ENCODE measurements around the gene FLNA.

Gene FLNA

DNA sequence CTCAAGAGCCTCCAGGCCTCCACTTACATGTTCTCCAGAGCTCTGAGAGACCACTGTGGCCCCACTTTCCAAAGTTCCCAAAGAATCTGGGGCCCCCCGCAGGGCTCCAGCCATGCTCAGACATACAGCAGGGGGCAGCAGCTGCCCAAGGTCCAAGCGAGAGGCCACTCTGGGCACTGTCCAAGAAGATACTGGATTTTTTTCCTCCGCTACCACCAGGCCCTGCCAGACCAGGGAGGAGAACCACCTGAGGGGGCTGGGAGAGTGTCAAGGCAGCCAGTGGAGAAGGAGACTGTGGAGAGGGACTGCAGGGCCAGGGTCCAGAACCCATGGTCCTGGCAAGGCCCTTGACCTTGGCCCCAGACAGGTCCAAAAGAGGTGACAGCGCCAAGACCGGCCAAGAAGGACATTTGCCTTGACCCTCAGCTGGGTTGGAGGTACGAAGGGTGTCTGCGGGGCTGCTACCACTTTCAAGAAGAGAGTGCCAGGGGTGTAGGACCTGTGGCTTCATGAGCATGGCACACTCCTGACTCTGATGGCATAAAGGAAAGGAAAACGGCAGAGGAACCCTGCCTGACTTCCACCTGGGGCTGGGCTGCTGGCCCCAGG lies 10.0 kb upstream of the FLNA start:
- no peak for TF ChIP-seq ZNF274 (IDR thresholded peaks at IDR 0.05; ENCODE audit: low read depth, low read length)
- no peak overlapping the region for H3K4me3 ChIP-seq (ENCODE audit: low read length)

DNA sequence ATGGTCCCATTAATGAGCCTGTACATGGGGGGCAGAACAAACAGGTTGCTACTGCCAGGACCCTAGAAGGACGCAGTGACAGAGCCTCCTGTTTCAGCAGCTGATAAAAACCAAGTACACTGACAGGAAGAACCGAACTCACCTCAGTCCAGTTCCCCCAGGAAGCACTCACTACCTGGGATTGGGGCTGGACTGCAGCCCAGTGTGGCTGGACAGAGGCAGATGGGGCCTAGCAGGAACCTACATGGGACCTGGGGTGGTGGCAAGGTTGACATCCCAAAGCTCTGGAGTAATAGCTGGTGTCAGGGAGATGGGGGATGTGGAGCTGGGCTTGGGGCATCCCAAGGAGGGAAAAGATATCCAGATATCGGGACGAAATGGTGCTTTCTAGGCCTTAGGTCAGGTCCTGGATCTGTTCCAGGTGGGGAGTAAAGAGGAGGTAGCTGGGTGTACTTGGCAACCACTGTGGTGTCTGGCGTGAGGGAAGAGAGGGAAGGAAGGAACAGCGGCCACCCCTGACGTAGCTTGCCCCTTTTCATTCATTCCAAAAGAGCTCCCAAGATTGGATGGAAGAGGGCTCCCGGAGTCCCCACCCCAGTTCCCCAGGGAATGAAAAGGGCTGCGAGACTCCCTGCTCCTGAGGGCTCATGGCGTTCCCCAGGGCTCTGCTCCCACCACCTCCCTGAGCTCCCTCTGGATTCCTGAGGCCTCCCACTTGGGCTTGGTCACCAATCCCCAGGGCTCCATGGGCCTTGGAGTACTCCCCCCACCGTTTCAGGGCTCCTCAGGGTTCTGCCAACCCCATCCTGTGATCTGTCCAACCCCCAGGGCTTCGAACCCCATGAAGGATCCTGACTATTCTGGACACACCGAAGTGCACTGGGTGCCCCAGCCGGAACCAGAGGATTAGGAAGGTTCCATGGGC lies 9.2 kb upstream of the FLNA start:
- no peak for TF ChIP-seq ZNF274 (IDR thresholded peaks at IDR 0.05; ENCODE audit: low read depth, low read length)
- H3K4me3 ChIP-seq (ENCODE audit: low read length) = no peak overlapping the region

DNA sequence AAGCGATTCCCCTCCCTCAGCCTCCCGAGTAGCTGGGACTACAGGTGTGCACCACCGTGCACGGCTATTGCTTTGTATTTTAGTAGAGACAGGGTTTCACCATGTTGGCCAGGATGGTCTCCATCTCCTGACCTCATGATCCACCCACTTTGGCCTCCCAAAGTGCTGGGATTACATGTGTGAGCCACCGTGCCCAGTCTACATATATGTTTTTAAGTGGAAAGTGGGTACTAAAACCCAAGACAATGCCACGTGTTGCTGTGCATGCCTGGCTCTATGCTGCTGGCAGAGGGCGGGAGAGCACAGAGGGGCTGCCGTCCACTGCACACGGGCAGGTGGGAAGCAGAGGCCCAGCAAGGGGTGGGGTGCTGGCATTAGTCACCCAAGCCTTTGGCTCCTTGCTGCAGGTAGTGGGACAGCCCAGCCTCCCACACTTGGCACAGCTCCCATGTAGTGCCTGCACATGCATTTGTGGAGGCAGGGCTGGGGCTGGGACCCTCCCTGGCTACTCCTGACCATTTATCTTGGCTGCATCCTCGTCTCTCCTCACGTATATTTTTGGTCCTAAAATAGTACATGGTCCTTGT lies 8.1 kb upstream of the FLNA start:
- no peak for TF ChIP-seq ZNF274 (IDR thresholded peaks at IDR 0.05; ENCODE audit: low read depth, low read length)

DNA sequence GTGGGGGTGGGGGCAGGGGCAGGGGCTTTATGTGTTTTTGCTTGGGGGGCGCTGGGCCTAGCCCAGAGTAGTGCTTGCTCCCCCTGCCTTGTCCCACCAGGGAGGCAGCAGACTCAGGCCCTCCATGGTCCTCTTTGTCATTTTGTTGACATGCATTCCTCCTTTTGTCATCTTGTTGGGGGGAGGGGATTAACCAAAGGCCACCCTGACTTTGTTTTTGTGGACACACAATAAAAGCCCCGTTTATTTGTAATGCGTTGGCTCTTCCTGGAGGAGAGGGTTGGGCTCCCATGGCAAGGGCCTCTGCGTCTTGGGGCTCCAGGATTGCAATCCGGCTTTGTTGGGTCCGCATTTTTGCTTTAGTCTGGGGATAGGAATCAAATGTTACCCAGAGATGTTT lies 6.8 kb upstream of the FLNA start:
- TF ChIP-seq ZNF274 (IDR thresholded peaks at IDR 0.05; ENCODE audit: low read depth, low read length) = no peak
- H3K4me3 ChIP-seq (ENCODE audit: low read length) = no peak overlapping the region

More for the DNA sequence above, 8.1 kb upstream of the FLNA start:
- H3K4me3 ChIP-seq (ENCODE audit: low read length) = no peak overlapping the region

DNA sequence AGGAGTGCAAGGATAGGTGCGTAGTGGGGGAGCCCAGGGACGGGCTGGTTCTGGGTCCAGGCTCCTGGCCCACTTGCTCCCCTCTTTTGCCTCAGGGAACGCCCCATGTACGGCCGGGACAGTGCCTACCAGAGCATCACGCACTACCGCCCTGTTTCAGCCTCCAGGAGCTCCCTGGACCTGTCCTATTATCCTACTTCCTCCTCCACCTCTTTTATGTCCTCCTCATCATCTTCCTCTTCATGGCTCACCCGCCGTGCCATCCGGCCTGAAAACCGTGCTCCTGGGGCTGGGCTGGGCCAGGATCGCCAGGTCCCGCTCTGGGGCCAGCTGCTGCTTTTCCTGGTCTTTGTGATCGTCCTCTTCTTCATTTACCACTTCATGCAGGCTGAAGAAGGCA lies 6.4 kb upstream of the FLNA start:
- H3K4me3 ChIP-seq (ENCODE audit: low read length) = no peak overlapping the region
- no peak for TF ChIP-seq ZNF274 (IDR thresholded peaks at IDR 0.05; ENCODE audit: low read depth, low read length)

DNA sequence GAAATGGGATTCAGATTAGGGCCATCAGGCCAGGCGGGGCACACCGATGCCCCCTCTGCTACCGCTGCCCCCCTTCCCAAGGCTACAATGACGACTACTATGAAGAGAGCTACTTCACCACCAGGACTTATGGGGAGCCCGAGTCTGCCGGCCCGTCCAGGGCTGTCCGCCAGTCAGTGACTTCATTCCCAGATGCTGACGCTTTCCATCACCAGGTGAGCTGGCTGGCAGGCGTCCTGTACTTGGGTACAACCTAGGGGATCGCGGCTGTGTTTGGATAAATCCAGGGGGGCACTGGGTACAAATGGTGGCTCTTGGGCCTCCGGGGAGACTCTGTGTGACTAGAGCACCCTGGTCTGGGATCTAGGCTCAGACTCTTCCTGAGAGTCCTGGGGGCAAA lies 5.7 kb upstream of the FLNA start:
- peak overlapping the region; percentile 70; the same call in 1 of the 2 replicates for H3K4me3 ChIP-seq (ENCODE audit: low read length)

DNA sequence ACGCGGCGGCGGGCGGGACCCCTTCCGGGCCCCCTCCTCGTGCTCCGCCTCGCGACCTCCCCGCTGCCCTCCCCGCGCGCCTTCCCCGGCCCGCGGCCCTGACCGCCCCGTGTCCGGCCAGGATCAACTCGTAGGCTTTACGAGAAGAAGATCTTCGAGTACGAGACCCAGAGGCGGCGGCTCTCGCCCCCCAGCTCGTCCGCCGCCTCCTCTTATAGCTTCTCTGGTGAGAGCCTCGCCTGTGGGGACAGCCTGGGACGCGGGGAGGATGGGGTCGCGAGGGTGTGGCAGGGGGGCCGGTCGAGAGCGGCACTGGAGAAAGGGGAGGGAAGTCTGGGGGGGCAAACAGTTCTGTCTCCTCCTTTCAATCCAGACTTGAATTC lies 5.1 kb upstream of the FLNA start:
- H3K4me3 ChIP-seq (ENCODE audit: low read length) = peak overlapping the region; percentile 70
- TF ChIP-seq ZNF274 (IDR thresholded peaks at IDR 0.05; ENCODE audit: low read depth, low read length) = no peak

More for the DNA sequence above, 5.7 kb upstream of the FLNA start:
- no peak for TF ChIP-seq ZNF274 (IDR thresholded peaks at IDR 0.05; ENCODE audit: low read depth, low read length)

DNA sequence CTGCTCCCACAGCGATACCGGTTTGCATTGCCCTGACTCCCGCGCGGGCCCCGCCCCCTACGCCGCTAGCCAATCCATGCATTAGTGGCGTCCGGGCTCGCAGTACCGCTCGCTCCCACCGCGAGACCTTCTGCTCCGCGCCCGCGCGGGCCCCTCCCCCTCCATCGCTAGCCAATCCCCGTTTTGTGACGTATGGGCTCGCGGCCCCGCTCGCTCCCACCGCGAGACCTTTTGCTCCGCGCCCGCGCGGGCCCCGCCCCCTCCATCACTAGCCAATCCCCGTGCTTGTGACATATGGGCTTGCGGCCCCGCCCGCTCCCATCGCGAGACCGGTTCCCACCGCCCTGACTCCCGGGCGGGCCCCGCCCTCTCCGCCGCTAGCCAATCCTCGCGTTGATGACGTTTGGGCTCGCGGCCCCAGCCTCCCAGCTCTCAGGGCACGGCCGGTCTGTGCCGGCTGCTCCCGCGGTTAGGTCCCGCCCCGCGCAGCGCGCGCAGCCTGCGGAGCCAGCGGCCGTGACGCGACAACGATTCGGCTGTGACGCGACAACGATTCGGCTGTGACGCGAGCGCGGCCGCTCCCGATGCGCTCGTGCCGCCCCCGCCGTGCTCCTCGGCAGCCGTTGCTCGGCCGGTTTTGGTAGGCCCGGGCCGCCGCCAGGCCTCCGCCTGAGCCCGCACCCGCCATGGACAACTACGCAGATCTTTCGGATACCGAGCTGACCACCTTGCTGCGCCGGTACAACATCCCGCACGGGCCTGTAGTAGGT lies 4.5 kb upstream of the FLNA start, which contains the start of gene EMD:
TSS of gene EMD (plus strand) at position 497 of the 770 bp plus-strand sequence. CDS start at position 687, 190 bp downstream.
- TF ChIP-seq ZNF274 (IDR thresholded peaks at IDR 0.05; ENCODE audit: low read depth, low read length) = no peak
- peak within 1 kb of the TSS; percentile 70 for H3K4me3 ChIP-seq (ENCODE audit: low read length)

DNA sequence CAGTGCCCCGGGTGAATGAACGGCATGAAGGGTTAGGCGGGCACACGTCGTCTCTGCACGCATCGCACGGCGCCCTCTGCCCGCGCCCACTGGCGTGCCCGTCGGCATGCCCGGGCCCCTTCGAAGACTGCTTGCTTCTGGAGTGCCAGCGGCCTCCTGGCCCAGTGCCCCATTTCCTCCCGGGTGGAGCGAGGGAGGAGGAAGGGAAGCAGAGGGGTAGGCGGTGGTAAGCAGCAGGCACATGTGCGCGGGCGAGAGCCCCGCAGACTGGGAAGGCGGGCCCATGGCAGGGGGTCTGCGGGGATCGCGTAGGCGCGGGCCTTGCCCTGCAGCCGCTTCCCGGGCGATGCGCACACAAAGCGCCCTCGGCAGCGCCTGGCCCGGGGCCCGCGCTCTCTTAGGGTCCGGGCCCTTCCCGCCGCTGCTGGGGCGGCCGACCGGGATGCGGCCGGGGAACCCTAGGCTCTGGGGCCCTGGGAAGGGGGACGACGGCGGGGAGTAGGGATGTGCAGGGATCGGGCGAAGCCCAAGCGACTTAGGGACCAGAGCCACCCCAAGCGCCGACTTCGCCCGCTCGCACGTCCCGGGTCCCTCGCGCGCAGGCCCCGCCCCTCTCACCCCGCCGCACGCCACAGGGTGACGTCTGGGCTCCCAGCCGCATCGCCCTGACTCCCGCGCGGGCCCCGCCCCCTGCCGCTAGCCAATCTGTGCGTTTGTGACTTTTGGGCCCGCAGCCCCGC lies 3.8 kb upstream of the FLNA start:
- H3K4me3 ChIP-seq (ENCODE audit: low read length) = peak overlapping the region; percentile 34; the same call in 1 of the 2 replicates
- no peak for TF ChIP-seq ZNF274 (IDR thresholded peaks at IDR 0.05; ENCODE audit: low read depth, low read length)

DNA sequence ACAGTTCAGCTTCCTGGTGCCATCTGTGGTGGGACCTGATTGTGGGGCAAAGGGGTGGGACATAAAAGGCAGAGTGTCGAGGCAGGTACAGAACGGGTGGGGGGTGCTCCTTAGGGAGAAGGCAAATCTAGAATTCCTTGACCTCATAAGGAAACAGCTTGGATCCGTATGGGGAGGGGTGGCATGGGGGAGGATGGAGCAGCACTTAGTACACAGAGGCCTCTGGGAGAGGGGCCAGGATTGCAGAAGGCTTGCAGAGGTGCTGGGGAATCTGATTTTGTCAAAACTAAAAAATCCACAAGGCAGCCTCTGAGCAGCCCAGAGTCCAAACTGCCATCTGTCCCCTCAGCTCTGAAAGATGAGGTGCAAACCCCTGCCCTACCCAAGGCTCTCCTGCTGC lies 2.3 kb upstream of the FLNA start:
- no peak for TF ChIP-seq ZNF274 (IDR thresholded peaks at IDR 0.05; ENCODE audit: low read depth, low read length)
- H3K4me3 ChIP-seq (ENCODE audit: low read length) = no peak overlapping the region

DNA sequence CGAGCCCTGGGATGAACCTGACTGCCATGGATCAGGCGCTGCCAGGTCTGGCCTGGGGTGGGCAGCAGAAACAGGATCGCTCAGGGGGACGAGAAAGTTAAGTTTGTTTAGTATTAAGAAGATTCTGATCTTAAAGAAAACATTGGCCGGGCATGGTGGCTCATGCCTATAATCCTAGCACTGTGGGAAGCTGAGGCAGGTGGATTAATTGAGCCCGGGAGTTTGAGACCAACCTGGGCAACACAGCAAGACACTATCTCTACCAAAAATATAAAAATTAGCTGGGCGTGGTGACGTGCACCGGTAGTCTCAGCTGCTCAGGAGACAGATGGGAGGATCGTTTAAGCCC lies 696 bp upstream of the FLNA start:
- TF ChIP-seq ZNF274 (IDR thresholded peaks at IDR 0.05; ENCODE audit: low read depth, low read length) = no peak
- H3K4me3 ChIP-seq (ENCODE audit: low read length) = no peak overlapping the region

DNA sequence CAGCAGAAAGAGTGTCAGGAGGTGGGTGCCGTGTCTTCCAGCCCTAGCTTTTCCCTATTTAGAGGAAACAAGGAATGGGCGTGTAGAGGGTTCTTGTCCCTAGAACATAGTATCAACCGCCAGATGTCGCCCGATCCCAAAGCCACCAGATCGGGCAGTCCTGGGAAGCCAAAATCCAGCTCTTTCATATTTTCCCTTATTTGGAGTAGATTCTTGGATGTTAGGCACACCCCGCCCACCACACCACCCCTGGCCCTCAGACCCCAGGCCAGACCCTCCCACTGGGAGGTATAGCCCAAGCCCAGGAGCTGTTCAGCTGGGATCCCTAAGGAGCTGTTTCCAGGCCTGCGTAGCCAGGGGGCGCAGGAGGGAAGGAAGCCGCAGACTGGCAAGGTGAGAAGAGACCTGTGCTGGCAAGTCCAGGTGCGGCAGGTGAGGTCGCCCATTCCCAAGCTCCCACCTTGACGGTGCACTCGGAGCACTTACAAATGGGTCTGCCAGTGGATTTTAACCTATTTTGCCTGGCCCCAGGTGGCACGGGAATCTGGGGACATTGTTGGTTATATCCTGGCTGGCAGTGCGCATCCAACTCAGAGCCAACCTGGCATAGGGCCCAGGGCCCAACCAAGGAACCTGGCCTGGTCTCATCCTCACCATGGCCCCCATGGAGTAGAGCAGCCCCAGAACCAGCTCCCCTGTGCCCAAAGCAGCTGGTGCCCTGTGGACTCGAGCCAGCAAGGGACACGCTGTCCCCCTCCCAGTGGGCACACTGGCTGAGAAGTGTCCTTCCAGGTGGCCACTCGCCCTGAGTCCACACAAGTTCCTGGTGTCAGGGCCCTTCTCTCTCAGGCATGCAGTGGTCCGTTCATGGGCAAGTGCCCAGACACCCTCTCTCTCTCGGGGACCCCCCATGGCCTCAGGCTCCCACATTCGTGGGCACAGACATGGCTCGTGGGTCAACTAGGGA lies 811 bp downstream of the FLNA start:
- peak overlapping the region; percentile 20; the same call in 1 of the 2 replicates for H3K4me3 ChIP-seq (ENCODE audit: low read length)
- TF ChIP-seq ZNF274 (IDR thresholded peaks at IDR 0.05; ENCODE audit: low read depth, low read length) = no peak

Data from GM08714 (cell line).